HG02943 (cell line): ENCODE data around the gene PDGFA.

ENCODE experiments used
- ATAC-seq: cut with Tn5 transposase; IDR thresholded peaks from one replicate; pipeline ENCODE4 v1.9.1; 2021; ENCODE audit warnings: mild to moderate bottlenecking, low read depth, moderate library complexity; ENCODE audit not compliant: unreplicated experiment

Gene PDGFA

GRCh38 chr7:451255-452225 lies 68.1 kb downstream of the PDGFA start:
- no peak for ATAC-seq

DNA sequence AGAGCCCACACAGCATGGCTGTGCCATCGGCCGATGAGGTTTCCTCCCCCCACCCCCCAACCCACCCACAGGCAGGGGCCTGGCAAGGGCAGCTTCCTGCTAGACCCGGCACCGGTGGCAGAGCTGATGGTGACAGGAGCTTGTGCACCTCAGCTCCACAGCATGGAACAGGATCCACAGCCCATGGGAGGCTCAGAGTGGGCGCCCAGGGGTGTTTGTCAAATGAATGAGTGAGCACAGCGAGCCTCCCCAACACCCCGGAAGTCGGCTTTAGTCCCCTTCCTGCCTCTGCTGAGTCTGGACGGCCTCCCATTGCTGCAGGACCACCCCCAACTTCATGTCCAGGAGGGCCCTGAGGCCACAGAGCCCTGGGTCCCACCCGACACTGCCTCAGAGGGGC lies 68.9 kb downstream of the PDGFA start:
- ATAC-seq = no peak

- ATAC-seq = no peak
Observed at GRCh38 chr7:450036-450435, 69.6 kb downstream of the PDGFA start.

- no peak for ATAC-seq
Observed at GRCh38 chr7:449324-450019, 70.2 kb downstream of the PDGFA start.

- ATAC-seq = no peak
Observed at GRCh38 chr7:447523-447922, 72.1 kb downstream of the PDGFA start.
